Activated CD4-positive, alpha-beta T cell treated with anti-CD3 and anti-CD28 coated beads, Interleukin-2, Interleukin-6, amounts not matched to agents 100 ng/mL and 50 ng/mL, durations not matched to agents 16 hours and 8 hours (primary cell): ENCODE measurements around the gene CUL1.

Source experiments
- DNase-seq: peaks from one replicate; pipeline ENCODE4 v3.0.0-alpha.2; 2020

CUL1 gene

DNA sequence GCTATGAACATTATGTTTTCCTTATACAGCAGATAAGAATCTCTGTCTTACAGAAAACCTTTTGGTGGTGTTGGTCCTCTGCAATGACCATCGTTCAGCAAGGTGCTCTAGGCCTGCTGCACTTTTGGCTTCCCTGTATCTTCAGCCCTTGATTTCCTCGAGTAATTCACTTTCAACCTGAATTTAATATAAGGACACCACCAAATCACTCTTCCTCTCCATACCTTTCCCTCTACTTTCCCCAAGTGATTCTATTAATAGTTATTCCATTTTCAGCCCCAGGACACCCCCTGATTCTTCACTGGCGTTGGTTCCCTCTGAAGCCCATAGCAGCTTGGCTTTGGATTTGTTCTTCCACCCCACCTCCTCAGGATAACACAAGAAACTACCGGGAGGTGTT is 113.2 kb downstream of the CUL1 start:
- DNase-seq = no peak

GRCh38 chr7:148813890-148814289 is 115.2 kb downstream of the CUL1 start:
- DNase-seq = no peak

GRCh38 chr7:148814922-148815559 is 116.3 kb downstream of the CUL1 start:
- DNase-seq = no peak

- DNase-seq = no peak
These were observed 116.9 kb downstream of the CUL1 start for GRCh38 chr7:148815612-148816011.

DNA sequence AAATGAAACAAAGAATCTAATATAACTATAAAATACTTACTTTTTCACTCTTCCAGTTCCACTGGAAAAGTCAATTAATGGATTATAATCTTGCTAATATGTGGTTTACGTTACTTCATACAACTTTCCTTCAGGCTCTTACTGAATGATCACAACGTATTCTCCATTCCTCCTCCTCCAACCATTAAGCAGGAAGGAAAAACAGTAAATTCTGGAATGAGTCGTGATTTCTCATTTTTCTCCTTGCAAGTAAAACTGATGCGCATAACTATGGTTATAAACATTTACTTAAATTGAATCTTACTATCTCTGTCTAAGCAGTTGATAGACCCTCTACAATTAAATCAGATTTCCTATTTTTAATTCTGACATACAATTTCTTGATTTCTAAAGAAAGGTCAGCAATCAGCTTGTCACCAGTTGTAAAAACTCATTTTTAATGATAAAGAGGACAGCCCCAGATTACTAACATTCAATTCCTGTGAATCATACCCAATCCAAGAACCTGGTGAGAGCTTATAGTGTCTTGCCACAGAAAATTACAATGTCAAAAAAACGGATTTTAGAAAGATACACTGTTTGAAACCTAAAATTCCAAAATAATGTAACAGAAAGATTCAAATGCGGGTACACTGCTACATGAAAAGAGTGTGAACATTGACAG is 121.1 kb downstream of the CUL1 start:
- no peak for DNase-seq

DNA sequence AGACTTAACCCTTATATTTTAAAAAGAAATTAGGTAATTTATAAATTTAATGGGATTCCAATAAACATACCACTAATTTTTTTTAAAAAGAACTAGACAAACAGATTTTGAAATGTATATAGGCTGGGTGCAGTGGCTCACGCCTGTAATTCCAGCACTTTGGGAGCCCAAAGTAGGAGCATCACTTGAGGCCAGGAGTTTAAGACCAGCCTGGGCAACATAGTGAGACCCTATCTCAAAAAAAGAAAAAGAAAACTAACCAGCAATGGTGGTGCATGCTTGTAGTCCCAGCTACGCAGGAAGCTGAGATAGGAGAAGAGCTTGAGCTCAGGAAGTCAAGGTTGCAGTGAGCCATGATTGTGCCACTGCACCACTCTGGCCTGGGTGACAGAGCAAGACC is 122.7 kb downstream of the CUL1 start:
- DNase-seq = no peak

GRCh38 chr7:148824864-148825263 is 126.2 kb downstream of the CUL1 start:
- no peak for DNase-seq

GRCh38 chr7:148825338-148825737 is 126.6 kb downstream of the CUL1 start:
- no peak for DNase-seq

DNA sequence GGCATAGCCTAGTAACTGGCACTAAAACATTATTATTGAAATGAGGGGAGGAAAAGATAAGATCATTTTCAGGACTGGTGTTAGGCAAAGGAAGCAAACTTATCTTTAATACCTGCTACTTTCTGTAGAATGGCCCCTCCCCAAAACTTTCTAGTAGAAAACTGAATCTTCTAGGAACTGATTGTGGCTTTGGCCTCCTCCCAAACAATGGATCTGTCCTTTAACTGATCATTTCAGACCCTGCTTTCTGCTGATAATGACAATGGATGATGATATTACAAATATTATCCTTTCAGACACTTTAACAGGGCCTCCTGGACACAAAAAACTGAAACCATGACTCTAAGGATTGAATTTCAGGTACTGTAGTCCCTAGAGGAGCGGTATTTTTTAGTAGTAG is 130.3 kb downstream of the CUL1 start:
- DNase-seq = no peak

GRCh38 chr7:148830897-148831692 is 132.4 kb downstream of the CUL1 start:
- no peak for DNase-seq

GRCh38 chr7:148831782-148832181 is 133.1 kb downstream of the CUL1 start:
- DNase-seq = no peak

DNA sequence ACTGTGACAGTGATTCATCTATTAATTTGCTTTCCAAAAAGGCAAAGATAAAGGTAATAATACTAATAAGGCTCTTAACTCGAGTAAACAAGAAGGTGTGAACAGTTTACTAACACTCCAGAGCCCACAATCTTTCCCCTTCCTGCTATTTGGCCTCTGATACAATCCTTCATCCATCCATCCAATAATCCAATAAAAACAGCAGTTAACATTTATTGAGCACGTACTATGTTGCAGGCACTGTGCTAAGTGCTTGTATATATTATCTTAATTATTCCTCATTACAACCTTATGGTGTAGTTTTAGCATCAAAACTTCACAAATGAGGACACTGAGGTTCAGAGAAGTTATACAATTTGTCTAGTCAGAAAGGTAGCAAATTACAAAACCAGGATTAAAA is 135.9 kb downstream of the CUL1 start:
- DNase-seq = no peak

- no peak for DNase-seq
These were observed 137.2 kb downstream of the CUL1 start for GRCh38 chr7:148835854-148836253.

- DNase-seq = peak; percentile 49
These were observed 140.2 kb downstream of the CUL1 start for GRCh38 chr7:148838905-148839304.

GRCh38 chr7:148847815-148848734 is 149.4 kb downstream of the CUL1 start:
- no peak for DNase-seq

GRCh38 chr7:148849393-148850098 is 150.8 kb downstream of the CUL1 start:
- DNase-seq = no peak

DNA sequence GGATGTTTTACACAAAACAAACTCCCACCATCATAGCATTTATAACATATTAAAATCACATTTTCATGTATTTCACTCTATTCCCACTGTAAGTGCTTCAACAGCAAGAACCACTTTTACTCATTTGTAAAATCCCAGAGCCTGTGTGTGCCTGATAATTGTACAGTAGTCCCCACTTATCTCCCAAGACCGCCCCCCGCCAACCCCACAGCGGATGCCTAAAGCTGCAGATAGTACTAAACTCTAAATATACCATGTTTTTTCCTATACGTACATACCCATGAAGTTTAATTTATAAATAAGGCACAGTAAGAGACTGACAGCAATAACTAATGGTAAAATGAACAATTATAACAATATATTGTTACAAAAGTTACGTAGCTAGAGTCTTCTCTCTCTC is 151.9 kb downstream of the CUL1 start:
- no peak for DNase-seq
